ENCODE data around the gene DLL4.
"Not testable (repeated sequence)": the region's sequence is repeated elsewhere in the genome, so short reads cannot be mapped to it uniquely, and the experiment has no call there.

The DLL4 gene

GRCh38 chr15:40960925-40961324 lies 31.8 kb downstream of the DLL4 start:
- no peak for DNase-seq

- DNase-seq: not testable (repeated sequence)
These were observed 32.6 kb downstream of the DLL4 start for GRCh38 chr15:40961740-40962139.

- DNase-seq: not testable (repeated sequence)
These were observed 33.2 kb downstream of the DLL4 start for GRCh38 chr15:40962317-40962716.

- no peak for DNase-seq
These were observed 34.1 kb downstream of the DLL4 start for GRCh38 chr15:40963201-40963600.

- DNase-seq: no peak
These were observed 34.9 kb downstream of the DLL4 start for GRCh38 chr15:40964006-40964405.

GRCh38 chr15:40964634-40965033 lies 35.5 kb downstream of the DLL4 start:
- DNase-seq: no peak

- no peak for DNase-seq
These were observed 39.3 kb downstream of the DLL4 start for GRCh38 chr15:40968290-40969085.

GRCh38 chr15:40969363-40969762 lies 40.2 kb downstream of the DLL4 start:
- DNase-seq: no peak

GRCh38 chr15:40974879-40975278 lies 45.7 kb downstream of the DLL4 start:
- no peak for DNase-seq

- no peak for DNase-seq
These were observed 47.7 kb downstream of the DLL4 start for GRCh38 chr15:40976819-40977218.

- no peak for DNase-seq
These were observed 49.0 kb downstream of the DLL4 start for GRCh38 chr15:40978141-40978540.

- no peak for DNase-seq
These were observed 49.4 kb downstream of the DLL4 start for GRCh38 chr15:40978562-40978961.

- no peak for DNase-seq
These were observed 52.0 kb downstream of the DLL4 start for GRCh38 chr15:40981186-40981585.

GRCh38 chr15:40982855-40983254 lies 53.7 kb downstream of the DLL4 start:
- DNase-seq: no peak

GRCh38 chr15:40984406-40984805 lies 55.3 kb downstream of the DLL4 start:
- no peak for DNase-seq

- DNase-seq: no peak
These were observed 55.8 kb downstream of the DLL4 start for GRCh38 chr15:40984964-40985363.

- no peak for DNase-seq
These were observed 56.6 kb downstream of the DLL4 start for GRCh38 chr15:40985541-40986330.

- no peak for DNase-seq
These were observed 57.7 kb downstream of the DLL4 start for GRCh38 chr15:40986820-40987219.

- no peak for DNase-seq
These were observed 59.0 kb downstream of the DLL4 start for GRCh38 chr15:40988156-40988555.

All from effector CD4-positive, alpha-beta T cell (primary cell).